ENCODE measurements around the gene ARMS2.

The ARMS2 gene

DNA sequence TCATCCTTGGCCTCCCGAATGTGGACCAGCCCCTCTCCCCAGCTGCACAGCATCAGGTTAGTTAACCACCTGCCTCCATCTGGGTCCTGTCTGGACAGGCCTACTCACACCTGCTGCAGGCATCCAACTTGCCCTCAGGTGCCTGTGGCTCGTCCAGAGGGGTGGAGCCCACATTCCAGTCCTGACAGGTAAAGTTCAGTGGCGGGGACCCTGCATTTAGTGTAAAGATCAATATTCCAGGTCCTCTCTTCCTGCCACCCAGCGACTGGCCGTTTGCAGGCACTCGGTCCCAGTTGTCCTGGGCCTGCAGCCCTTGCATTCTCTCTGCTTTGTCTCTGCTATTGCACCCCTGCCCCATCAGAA, 21.9 kb downstream of the ARMS2 start:
- ATAC-seq = no peak
- no peak for TF ChIP-seq PPARA (CRISPR knock-in tag; IDR thresholded peaks at IDR 0.05; ENCODE audit: borderline replicate concordance)
- TF ChIP-seq, protein P1, sequence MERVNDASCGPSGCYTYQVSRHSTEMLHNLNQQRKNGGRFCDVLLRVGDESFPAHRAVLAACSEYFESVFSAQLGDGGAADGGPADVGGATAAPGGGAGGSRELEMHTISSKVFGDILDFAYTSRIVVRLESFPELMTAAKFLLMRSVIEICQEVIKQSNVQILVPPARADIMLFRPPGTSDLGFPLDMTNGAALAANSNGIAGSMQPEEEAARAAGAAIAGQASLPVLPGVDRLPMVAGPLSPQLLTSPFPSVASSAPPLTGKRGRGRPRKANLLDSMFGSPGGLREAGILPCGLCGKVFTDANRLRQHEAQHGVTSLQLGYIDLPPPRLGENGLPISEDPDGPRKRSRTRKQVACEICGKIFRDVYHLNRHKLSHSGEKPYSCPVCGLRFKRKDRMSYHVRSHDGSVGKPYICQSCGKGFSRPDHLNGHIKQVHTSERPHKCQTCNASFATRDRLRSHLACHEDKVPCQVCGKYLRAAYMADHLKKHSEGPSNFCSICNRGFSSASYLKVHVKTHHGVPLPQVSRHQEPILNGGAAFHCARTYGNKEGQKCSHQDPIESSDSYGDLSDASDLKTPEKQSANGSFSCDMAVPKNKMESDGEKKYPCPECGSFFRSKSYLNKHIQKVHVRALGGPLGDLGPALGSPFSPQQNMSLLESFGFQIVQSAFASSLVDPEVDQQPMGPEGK (CRISPR knock-in tag; IDR thresholded peaks at IDR 0.05; ENCODE audit: borderline replicate concordance) = no peak
- no peak for TF ChIP-seq ZNF70 (CRISPR knock-in tag; IDR thresholded peaks at IDR 0.05)
- TF ChIP-seq OSR1 (CRISPR knock-in tag; IDR thresholded peaks at IDR 0.05) = no peak
- no peak for TF ChIP-seq ZC3H10 (CRISPR knock-in tag; IDR thresholded peaks at IDR 0.05)
- TF ChIP-seq, protein P2, sequence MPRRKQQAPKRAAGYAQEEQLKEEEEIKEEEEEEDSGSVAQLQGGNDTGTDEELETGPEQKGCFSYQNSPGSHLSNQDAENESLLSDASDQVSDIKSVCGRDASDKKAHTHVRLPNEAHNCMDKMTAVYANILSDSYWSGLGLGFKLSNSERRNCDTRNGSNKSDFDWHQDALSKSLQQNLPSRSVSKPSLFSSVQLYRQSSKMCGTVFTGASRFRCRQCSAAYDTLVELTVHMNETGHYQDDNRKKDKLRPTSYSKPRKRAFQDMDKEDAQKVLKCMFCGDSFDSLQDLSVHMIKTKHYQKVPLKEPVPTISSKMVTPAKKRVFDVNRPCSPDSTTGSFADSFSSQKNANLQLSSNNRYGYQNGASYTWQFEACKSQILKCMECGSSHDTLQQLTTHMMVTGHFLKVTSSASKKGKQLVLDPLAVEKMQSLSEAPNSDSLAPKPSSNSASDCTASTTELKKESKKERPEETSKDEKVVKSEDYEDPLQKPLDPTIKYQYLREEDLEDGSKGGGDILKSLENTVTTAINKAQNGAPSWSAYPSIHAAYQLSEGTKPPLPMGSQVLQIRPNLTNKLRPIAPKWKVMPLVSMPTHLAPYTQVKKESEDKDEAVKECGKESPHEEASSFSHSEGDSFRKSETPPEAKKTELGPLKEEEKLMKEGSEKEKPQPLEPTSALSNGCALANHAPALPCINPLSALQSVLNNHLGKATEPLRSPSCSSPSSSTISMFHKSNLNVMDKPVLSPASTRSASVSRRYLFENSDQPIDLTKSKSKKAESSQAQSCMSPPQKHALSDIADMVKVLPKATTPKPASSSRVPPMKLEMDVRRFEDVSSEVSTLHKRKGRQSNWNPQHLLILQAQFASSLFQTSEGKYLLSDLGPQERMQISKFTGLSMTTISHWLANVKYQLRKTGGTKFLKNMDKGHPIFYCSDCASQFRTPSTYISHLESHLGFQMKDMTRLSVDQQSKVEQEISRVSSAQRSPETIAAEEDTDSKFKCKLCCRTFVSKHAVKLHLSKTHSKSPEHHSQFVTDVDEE (CRISPR knock-in tag; IDR thresholded peaks at IDR 0.05) = no peak
- TF ChIP-seq, protein P3, sequence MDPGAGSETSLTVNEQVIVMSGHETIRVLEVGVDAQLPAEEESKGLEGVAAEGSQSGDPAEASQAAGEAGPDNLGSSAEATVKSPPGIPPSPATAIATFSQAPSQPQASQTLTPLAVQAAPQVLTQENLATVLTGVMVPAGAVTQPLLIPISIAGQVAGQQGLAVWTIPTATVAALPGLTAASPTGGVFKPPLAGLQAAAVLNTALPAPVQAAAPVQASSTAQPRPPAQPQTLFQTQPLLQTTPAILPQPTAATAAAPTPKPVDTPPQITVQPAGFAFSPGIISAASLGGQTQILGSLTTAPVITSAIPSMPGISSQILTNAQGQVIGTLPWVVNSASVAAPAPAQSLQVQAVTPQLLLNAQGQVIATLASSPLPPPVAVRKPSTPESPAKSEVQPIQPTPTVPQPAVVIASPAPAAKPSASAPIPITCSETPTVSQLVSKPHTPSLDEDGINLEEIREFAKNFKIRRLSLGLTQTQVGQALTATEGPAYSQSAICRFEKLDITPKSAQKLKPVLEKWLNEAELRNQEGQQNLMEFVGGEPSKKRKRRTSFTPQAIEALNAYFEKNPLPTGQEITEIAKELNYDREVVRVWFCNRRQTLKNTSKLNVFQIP (CRISPR knock-in tag; IDR thresholded peaks at IDR 0.05; ENCODE audit: borderline replicate concordance, low read depth) = no peak
- no peak for TF ChIP-seq ZNF565 (CRISPR knock-in tag; conservative IDR thresholded peaks at IDR 0.05; ENCODE audit: low read depth)
- TF ChIP-seq BACH2 (CRISPR knock-in tag; IDR thresholded peaks at IDR 0.05; ENCODE audit: borderline replicate concordance) = no peak
- TF ChIP-seq ISL1 (CRISPR knock-in tag; IDR thresholded peaks at IDR 0.05) = no peak
- TF ChIP-seq ESRRG (CRISPR knock-in tag; IDR thresholded peaks at IDR 0.05) = no peak
- TF ChIP-seq, protein P4, sequence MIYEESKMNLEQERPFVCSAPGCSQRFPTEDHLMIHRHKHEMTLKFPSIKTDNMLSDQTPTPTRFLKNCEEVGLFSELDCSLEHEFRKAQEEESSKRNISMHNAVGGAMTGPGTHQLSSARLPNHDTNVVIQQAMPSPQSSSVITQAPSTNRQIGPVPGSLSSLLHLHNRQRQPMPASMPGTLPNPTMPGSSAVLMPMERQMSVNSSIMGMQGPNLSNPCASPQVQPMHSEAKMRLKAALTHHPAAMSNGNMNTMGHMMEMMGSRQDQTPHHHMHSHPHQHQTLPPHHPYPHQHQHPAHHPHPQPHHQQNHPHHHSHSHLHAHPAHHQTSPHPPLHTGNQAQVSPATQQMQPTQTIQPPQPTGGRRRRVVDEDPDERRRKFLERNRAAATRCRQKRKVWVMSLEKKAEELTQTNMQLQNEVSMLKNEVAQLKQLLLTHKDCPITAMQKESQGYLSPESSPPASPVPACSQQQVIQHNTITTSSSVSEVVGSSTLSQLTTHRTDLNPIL (CRISPR knock-in tag; IDR thresholded peaks at IDR 0.05; ENCODE audit: low read depth) = no peak
- TF ChIP-seq TCF4 (CRISPR knock-in tag; IDR thresholded peaks at IDR 0.05; ENCODE audit: borderline replicate concordance) = no peak
- TF ChIP-seq ZFP3 (CRISPR knock-in tag; IDR thresholded peaks at IDR 0.05) = no peak
- no peak for TF ChIP-seq GLIS3 (CRISPR knock-in tag; IDR thresholded peaks at IDR 0.05)

DNA sequence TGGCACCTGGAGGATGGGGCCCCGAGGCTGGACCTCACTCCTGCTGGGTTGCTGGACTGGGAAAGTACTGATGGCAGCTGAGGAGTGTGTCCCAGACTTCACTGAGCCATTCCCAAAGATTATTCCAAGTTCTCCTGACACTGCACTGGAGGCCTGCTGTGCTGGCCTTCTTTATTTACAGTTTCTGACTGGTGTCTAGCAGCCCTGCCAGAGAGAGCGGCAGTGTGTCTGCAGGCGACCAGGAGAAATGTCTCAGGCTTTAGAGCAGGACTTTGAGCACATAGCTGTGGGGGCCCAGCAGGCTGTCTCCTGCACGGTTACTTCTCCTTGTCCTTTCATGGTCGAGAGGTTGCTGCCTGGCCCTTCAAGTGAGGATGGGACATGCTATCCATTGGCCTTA, 23.0 kb downstream of the ARMS2 start:
- ATAC-seq = no peak
- TF ChIP-seq, protein P4 (CRISPR knock-in tag; IDR thresholded peaks at IDR 0.05; ENCODE audit: low read depth) = no peak
- no peak for TF ChIP-seq BACH2 (CRISPR knock-in tag; IDR thresholded peaks at IDR 0.05; ENCODE audit: borderline replicate concordance)
- TF ChIP-seq SNAI2 (CRISPR knock-in tag; IDR thresholded peaks at IDR 0.05) = no peak
- no peak for TF ChIP-seq TCF4 (CRISPR knock-in tag; IDR thresholded peaks at IDR 0.05; ENCODE audit: borderline replicate concordance)
- TF ChIP-seq ZFP30 (CRISPR knock-in tag; IDR thresholded peaks at IDR 0.05) = no peak
- TF ChIP-seq, protein P3 (CRISPR knock-in tag; IDR thresholded peaks at IDR 0.05; ENCODE audit: borderline replicate concordance, low read depth) = no peak
- TF ChIP-seq, protein P2 (CRISPR knock-in tag; IDR thresholded peaks at IDR 0.05) = no peak
